Measurements from ENCODE around the gene KCNE3.

Gene KCNE3

GRCh38 chr11:74471668-74472429, 4.5 kb upstream of the KCNE3 start:
- TF ChIP-seq POLR2AphosphoS5 (IDR thresholded peaks at IDR 0.05; ENCODE audit: low read depth, low read length) = no peak
- TF ChIP-seq FOXP2 (optimal IDR thresholded peaks at IDR 0.05; ENCODE audit: borderline replicate concordance, extremely low read depth, extremely low read length, insufficient read depth) = no peak
- TF ChIP-seq SIN3A (IDR thresholded peaks at IDR 0.05; ENCODE audit: borderline replicate concordance, insufficient read depth, low read length) = no peak
- no peak for TF ChIP-seq REST (IDR thresholded peaks at IDR 0.05; ENCODE audit: insufficient read depth in 1 of 2, low read depth in 2 of 2, low read length in 2 of 2)
- TF ChIP-seq TAF1 (IDR thresholded peaks at IDR 0.05; ENCODE audit: borderline replicate concordance, insufficient read depth, low read length) = no peak

GRCh38 chr11:74471037-74471436, 3.7 kb upstream of the KCNE3 start:
- TF ChIP-seq SIN3A (IDR thresholded peaks at IDR 0.05; ENCODE audit: borderline replicate concordance, insufficient read depth, low read length) = no peak
- no peak for TF ChIP-seq FOXP2 (optimal IDR thresholded peaks at IDR 0.05; ENCODE audit: borderline replicate concordance, extremely low read depth, extremely low read length, insufficient read depth)
- TF ChIP-seq POLR2AphosphoS5 (IDR thresholded peaks at IDR 0.05; ENCODE audit: low read depth, low read length) = no peak
- TF ChIP-seq REST (IDR thresholded peaks at IDR 0.05; ENCODE audit: insufficient read depth in 1 of 2, low read depth in 2 of 2, low read length in 2 of 2) = no peak
- TF ChIP-seq TAF1 (IDR thresholded peaks at IDR 0.05; ENCODE audit: borderline replicate concordance, insufficient read depth, low read length) = no peak

- TF ChIP-seq FOXP2 (optimal IDR thresholded peaks at IDR 0.05; ENCODE audit: borderline replicate concordance, extremely low read depth, extremely low read length, insufficient read depth) = no peak
- no peak for TF ChIP-seq SIN3A (IDR thresholded peaks at IDR 0.05; ENCODE audit: borderline replicate concordance, insufficient read depth, low read length)
- TF ChIP-seq POLR2AphosphoS5 (IDR thresholded peaks at IDR 0.05; ENCODE audit: low read depth, low read length) = no peak
- no peak for TF ChIP-seq REST (IDR thresholded peaks at IDR 0.05; ENCODE audit: insufficient read depth in 1 of 2, low read depth in 2 of 2, low read length in 2 of 2)
- no peak for TF ChIP-seq TAF1 (IDR thresholded peaks at IDR 0.05; ENCODE audit: borderline replicate concordance, insufficient read depth, low read length)
These were observed 3.2 kb upstream of the KCNE3 start for GRCh38 chr11:74470526-74470925.

- TF ChIP-seq REST (IDR thresholded peaks at IDR 0.05; ENCODE audit: insufficient read depth in 1 of 2, low read depth in 2 of 2, low read length in 2 of 2) (no peak), TAF1 (IDR thresholded peaks at IDR 0.05; ENCODE audit: borderline replicate concordance, insufficient read depth, low read length) (no peak), SIN3A (IDR thresholded peaks at IDR 0.05; ENCODE audit: borderline replicate concordance, insufficient read depth, low read length) (no peak), POLR2AphosphoS5 (IDR thresholded peaks at IDR 0.05; ENCODE audit: low read depth, low read length) (no peak), FOXP2 (optimal IDR thresholded peaks at IDR 0.05; ENCODE audit: borderline replicate concordance, extremely low read depth, extremely low read length, insufficient read depth) (no peak)
These were observed 1.6 kb upstream of the KCNE3 start for GRCh38 chr11:74468936-74469335.

Data from PFSK-1 (cell line).